Stimulated activated naive CD8-positive, alpha-beta T cell treated with anti-CD3 and anti-CD28 coated beads, Interleukin-15, amount 100 ng/mL, for 72 hours (primary cell): ENCODE data around the gene RAB26.
"Not testable (repeated sequence)": the region's sequence is repeated elsewhere in the genome, so short reads cannot be mapped to it uniquely, and the experiment has no call there.

ENCODE experiments used
- ATAC-seq: fragments of 150-1000 bp; cut with Tn5 transposase; 2 replicates; pipeline ENCODE4 v1.10.0; 2021; ENCODE audit warnings: mild to moderate bottlenecking, moderate library complexity
- DNase-seq, 2 donors: peaks; one replicate each; pipeline ENCODE4 v3.0.0; 2021 to 2022
- H3K27ac Mint-ChIP-seq, 2 donors: one replicate each; pipeline ENCODE4 v1.8.0; 2022; ENCODE audit warnings: mild to moderate bottlenecking in 2 of 2, mixed read lengths in 2 of 2, moderate library complexity in 2 of 2
- H3K27me3 Mint-ChIP-seq: one replicate; pipeline ENCODE4 v1.8.0; 2022; ENCODE audit warnings: mixed read lengths
- H3K4me1 Mint-ChIP-seq: one replicate; pipeline ENCODE4 v1.8.0; 2022; ENCODE audit warnings: mild to moderate bottlenecking, mixed read lengths
- H3K4me3 Mint-ChIP-seq, 2 donors: one replicate each; pipeline ENCODE4 v1.8.0; 2022; ENCODE audit warnings: mild to moderate bottlenecking in 2 of 2, mixed read lengths in 2 of 2, moderate library complexity in 1 of 2
- H3K9me3 Mint-ChIP-seq, 2 donors: one replicate each; pipeline ENCODE4 v1.8.0; 2022; ENCODE audit warnings: mixed read lengths in 2 of 2

Gene RAB26, protein sequence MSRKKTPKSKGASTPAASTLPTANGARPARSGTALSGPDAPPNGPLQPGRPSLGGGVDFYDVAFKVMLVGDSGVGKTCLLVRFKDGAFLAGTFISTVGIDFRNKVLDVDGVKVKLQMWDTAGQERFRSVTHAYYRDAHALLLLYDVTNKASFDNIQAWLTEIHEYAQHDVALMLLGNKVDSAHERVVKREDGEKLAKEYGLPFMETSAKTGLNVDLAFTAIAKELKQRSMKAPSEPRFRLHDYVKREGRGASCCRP

DNA sequence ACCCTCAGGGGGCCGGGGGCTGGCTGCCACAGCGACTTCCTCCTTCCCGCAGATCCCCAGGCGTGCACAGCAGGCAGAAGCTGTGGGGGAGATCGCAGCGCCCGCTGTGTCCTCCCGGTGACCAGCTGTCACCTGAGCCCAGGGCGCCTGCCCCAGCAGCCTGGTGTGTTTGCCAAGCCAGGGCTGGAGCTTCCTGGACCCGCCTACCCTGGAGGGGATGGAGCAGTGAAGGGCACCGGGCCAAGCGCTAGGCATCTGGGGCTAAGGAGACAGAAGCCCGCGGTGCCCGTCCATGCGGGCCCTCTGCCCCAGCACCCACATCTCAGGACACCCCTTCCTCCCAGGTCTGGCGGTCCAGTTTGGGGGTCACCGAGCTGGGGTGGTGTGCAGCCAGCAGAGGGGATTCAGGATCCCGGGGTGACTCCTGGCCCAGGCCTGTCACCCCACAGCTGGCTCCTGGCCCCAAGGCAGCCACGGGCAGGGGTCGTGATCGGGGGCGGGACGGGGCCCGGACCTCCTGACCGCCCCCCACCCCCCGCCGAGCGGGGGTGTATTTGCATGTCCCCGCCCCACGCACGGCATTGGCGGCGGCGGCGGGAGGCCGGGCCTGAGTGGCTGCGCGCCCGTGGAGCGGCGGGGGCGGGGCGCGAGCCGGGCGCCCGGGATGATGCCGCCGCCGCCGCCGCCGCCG lies at the start of gene RAB26:
TSS of gene RAB26 (plus strand) at position 645 of the 691 bp plus-strand sequence. CDS start 159 bp downstream, outside the sequence.
- Mint-ChIP-seq H3K4me3 (peak within 1 kb of the TSS; percentile 53 to 77), H3K9me3 (no peaks in the 10 kb centered on the region), H3K4me1 (peaks cover 54% of the 10 kb centered on the region), H3K27me3 (peaks cover 6% of the 10 kb centered on the region), H3K27ac (no peak within 1 kb of the TSS)
- ATAC-seq (peak; percentile 58), DNase-seq (peak in 1 of 2 donors; percentile 25)

DNA sequence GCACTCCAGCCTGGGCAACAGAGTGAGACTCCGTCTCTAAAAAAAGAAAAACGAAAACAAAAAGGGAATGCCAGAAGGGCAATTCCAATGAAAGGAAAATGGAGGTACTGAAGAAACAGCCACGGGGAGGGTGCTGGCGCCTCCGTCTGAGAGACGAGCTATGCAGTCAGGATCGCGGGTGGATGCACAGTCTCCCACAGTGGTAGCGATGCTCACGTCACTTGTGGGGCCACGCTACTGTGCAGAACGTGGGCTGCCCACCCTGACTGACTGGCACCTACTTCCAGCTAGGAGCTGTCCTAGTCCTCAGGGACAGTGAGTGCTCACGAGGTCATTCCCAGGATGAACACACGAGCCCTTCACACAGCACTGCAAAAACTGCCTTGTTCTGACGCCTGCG lies 46.8 kb upstream of the RAB26 start:
- not testable (repeated sequence) for H3K27ac Mint-ChIP-seq, DNase-seq, H3K4me1 Mint-ChIP-seq, H3K9me3 Mint-ChIP-seq, ATAC-seq, H3K4me3 Mint-ChIP-seq, H3K27me3 Mint-ChIP-seq

DNA sequence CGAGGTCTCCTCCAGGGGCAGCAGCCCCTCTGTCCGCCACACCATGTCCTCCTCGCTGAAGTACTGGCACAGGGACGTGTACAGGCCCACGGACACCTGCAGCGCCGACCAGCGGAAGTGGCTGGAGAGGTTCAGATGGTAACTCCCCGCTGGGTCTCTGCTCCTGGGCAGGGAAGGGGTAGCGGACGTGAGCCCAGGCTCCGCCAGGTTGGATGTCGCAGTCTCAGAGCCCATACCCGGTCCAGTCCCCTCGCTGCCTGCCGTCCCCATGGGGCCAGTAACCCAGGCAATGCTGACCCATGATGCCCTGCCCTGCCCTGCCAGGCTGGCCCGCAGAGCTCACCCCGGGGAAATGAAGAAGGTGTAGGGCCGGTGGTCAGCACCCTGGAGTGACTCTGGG lies 46.0 kb upstream of the RAB26 start:
- Mint-ChIP-seq H3K9me3 (no peaks in the 10 kb centered on the region), H3K4me1 (no peaks in the 10 kb centered on the region), H3K27ac (no peak overlapping the region), H3K27me3 (no peaks in the 10 kb centered on the region), H3K4me3 (no peak overlapping the region)
- no peak for DNase-seq
- ATAC-seq = no peak

DNA sequence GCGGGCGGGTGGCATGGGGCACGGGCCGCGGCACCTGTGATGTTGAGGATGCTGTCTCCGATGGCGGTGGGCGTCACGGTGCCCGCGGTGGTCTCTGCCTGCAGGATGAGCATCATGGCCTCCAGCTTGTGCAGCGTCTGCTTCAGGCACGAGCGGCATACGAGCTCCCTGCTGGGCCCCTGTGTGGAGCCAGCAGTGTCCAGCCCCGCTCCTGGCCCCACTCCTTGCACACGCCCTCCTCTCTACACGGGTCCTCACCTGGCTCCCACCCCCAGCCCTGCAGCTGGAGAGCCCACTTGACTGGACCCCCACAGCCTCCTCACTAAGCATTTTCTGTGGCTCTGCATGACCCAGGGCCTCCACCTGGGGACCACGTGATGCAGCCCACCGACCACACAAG lies 44.0 kb upstream of the RAB26 start:
- H3K27ac Mint-ChIP-seq, DNase-seq, H3K4me3 Mint-ChIP-seq, H3K9me3 Mint-ChIP-seq, H3K4me1 Mint-ChIP-seq, H3K27me3 Mint-ChIP-seq: not testable (repeated sequence)
- peak; percentile 59 for ATAC-seq

DNA sequence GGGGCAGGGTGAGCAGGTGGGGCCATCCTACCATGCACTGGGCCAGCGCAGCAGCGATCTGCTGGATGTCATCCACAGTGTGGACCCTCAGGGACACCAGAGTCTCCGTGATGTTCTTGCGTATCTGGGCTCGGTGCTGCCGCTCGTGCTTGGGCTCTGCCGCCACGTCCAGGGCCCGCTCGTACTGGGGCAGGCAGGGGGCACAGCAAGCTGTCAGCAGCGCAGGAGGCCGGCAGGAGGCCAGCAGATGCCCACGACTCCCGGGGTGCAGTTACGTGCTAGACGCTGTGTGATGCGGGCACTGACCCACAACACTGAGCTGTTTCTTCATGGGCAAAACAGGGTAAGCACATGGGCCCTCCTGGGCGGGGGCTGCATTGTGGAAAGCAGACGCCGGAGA lies 43.1 kb upstream of the RAB26 start:
- H3K4me3 Mint-ChIP-seq, H3K9me3 Mint-ChIP-seq, H3K27me3 Mint-ChIP-seq, H3K4me1 Mint-ChIP-seq, ATAC-seq, DNase-seq: not testable (repeated sequence)
- peak overlapping the region in 1 of 2 donors; percentile 92 for H3K27ac Mint-ChIP-seq

DNA sequence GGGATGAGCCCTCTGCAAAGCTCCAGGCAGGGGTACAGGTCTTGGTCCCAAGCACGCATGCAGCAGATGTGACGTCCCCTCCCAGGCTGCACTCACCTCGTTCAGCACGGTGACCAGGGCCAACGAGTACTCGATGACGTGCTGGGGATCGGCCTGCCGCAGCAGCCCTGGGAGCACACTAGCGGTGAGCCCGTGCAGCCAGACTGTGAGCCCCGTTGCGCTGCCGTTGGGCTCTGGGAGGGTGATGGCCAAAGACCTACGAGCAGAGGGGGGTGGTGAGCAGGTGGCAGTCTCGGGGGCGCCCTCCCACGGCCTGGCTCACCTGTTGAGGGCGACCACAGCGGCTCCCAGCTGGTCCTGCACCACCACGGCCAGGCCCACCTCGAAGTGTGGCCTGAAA lies 42.7 kb upstream of the RAB26 start:
- ATAC-seq, H3K4me3 Mint-ChIP-seq, H3K27ac Mint-ChIP-seq, DNase-seq, H3K9me3 Mint-ChIP-seq, H3K4me1 Mint-ChIP-seq, H3K27me3 Mint-ChIP-seq: not testable (repeated sequence)

DNA sequence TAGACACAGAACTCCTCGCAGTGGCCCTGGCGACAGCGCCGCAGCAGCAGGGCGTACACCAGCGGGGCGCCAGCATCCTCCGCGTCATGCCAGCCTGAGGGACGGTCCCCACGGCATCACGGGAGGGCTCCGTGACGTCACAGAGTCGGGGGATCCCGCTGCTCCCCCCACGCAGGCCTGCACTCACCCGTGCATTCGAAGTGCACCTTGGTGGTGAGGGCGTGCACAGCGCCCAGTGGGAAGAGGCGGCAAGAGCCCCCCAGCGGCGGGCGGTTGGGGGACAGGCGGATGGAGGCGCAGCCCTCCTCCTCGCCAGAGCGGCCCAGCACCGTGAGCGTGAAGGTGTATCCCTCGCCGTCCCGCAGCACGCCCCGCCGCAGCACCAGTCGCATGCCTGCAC lies 42.2 kb upstream of the RAB26 start:
- not testable (repeated sequence) for H3K4me3 Mint-ChIP-seq, H3K4me1 Mint-ChIP-seq, H3K27ac Mint-ChIP-seq, H3K9me3 Mint-ChIP-seq, H3K27me3 Mint-ChIP-seq, DNase-seq, ATAC-seq

DNA sequence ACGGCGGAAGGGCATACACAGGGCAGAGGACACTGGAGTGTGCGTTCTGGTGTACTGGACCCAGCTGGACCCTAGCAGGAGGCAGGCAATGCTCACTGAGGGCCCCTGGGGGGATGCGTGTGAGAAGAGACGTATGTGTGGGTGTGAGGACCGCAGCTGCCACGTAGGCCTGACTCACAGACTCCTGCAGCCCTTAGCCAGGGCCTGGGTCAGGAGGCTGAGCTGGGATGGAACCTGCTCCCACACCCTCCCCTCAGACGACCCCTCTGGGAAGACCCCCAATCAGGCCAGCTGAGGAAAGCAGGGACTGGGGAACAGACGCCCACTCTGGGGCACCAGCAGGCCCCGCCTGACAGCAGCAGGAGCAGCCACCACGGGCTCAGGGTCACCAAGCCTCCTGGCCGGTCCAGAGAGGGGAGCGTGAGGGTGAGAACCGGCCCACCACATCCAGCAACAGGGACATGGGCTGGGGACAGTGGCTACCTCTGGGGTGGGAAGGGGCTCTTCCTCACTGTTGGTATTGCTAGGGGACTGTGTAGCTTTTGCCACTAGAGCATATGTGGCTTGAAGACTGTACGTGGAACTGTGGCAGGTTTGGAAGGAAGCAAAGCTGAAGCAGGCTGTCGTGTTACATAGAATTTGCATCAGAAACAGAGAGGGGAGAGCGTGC lies 41.2 kb upstream of the RAB26 start:
- not testable (repeated sequence) for H3K9me3 Mint-ChIP-seq, H3K4me1 Mint-ChIP-seq, H3K4me3 Mint-ChIP-seq, H3K27me3 Mint-ChIP-seq, DNase-seq
- peak overlapping the region in 1 of 2 donors; percentile 59 for H3K27ac Mint-ChIP-seq
- ATAC-seq = peak; percentile 18

DNA sequence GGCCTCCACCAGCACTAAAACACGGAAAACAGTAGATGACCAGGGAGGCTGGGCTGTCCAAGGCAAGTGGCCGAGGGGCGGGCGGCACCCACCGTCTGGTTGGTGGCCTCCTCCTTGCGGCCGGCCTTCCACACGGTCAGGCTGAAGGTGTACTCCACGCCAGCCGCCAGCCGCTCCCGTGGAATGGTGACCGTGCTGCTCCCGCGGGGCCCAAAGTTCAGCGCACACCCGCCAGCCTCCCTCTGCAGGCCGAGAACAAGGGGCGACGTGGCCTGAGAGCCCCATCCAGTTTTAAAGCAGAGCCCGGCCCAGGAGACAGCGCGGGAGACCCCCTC lies 40.7 kb upstream of the RAB26 start:
- not testable (repeated sequence) for H3K9me3 Mint-ChIP-seq, H3K4me1 Mint-ChIP-seq, ATAC-seq, DNase-seq, H3K27ac Mint-ChIP-seq, H3K27me3 Mint-ChIP-seq, H3K4me3 Mint-ChIP-seq

DNA sequence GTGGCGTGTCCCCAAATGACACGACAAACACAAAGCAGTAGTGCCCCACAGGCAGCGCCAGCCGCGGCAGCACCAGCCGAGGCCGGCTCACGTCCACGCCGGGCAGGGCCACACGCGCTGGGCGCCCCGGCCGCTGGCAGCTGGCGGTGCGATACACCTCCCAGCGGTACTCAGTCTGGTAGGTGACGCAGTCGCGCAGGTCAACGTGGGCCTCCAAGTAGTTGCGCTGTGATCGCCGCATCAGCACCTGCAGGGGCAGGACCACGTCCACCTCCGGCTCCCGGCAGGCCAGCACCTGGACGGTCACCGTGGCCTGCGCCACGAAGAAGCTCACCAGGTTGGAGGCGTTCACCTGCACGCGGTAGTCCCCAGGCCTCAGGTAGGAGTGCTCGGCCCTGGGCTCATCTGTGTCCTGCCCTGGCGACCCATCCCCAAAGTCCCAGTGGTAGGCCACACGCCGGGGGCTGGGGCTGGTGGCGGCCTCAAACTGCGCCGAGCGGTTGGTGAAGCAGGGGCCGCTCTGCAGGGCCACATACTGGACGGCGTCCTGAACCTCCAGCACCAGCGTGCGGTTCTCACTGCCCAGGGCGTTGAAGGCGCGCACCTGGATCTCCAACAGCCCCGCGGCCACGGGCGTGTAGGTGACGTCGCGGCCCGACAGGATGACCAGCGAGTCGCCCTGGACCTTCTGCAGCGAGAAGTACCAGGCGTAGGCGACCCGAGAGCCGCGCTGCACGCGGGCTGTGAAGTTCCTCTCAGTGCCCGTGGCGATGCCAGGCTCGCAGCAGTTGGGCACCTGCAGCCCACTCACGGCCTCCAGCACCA lies 39.8 kb upstream of the RAB26 start:
- ATAC-seq = peak; percentile 5
- not testable (repeated sequence) for H3K4me1 Mint-ChIP-seq, H3K9me3 Mint-ChIP-seq, DNase-seq, H3K4me3 Mint-ChIP-seq, H3K27me3 Mint-ChIP-seq, H3K27ac Mint-ChIP-seq

DNA sequence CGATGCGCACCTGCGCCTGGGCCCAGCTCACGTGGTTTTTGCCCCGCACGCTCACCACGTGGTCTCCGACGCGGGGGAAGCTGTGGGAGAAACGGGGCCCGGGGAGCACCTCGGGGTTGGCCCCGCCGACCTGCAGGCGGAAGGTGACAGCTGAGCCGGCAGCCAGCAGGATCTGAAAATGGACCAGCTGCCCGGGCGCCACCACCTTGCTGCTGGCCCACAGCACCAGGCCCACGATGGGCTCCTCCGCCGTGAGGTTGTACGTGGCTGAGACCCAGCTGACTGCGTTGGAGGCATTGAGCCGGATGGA lies 39.2 kb upstream of the RAB26 start:
- H3K9me3 Mint-ChIP-seq, H3K27me3 Mint-ChIP-seq, H3K4me1 Mint-ChIP-seq, H3K4me3 Mint-ChIP-seq, DNase-seq, H3K27ac Mint-ChIP-seq, ATAC-seq: not testable (repeated sequence)

DNA sequence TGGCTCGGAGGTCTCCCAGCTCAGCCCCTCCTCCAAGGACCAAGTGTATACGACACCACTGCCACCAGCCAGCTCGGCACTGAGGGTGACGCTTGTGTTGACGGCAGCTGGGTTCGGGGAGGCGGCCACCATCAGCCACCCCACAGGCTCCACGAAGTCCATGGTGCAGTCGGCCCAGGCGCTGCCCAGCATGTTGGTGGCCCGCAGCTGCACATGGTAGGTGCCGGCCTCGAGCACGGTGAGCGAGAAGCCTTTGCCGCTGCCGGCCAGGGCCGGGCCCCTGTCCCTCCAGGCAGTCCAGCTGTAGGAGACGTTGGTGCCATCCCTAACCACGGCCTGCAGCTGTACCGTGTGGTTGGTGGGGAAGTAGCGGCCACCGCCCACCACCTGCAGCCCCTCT lies 38.6 kb upstream of the RAB26 start:
- DNase-seq, H3K27ac Mint-ChIP-seq, H3K4me1 Mint-ChIP-seq, ATAC-seq, H3K9me3 Mint-ChIP-seq, H3K27me3 Mint-ChIP-seq, H3K4me3 Mint-ChIP-seq: not testable (repeated sequence)

DNA sequence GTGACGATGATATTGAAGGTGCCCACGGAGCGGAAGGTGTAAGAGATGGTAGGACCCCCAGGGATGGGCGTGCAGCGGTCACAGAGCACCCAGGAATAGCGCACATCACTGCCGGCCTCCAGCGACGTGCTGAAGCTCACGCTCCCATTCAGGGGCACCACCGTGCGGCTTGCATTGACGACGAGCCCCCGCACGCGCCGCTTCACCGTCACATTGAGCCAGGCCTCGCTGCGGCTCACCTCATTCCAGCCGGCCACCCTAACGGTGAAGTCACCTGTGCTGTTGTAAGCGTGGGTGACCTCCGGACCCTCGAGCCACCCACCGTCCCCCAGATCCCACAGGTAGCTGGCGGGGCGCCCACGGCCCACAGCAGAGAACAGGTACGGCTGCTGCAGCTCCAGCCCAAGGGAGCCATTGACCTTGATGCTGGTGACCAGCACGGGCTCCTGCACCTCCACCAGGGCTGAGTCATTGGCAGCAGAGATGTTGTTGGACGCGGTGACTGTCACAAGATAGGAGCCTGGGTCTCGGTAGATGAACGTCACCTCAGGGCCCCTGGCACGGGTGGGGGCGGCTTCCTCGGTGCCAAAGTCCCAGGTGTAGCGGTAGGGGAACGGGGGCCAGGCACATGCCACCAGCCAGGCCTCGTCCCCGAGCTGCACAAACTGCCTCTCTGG lies 38.0 kb upstream of the RAB26 start:
- not testable (repeated sequence) for H3K27ac Mint-ChIP-seq, H3K4me1 Mint-ChIP-seq, ATAC-seq, H3K9me3 Mint-ChIP-seq, H3K27me3 Mint-ChIP-seq, H3K4me3 Mint-ChIP-seq, DNase-seq

DNA sequence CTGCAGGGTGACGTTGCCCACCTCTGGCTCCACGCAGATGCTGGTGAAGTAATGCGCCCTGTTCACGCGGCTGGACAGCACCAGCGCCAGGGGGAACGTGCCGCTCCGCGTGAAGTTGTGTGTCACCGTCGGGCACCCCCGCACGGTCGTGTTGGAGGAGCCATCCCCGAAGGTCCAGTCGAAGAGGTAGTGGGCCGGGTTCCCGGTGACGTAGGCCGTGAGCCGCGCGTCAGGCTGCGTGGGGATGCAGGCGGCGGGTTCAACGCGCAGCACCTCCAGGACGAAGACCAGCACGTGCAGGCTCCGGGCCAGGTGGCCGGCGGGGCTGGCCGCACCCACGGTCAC lies 37.4 kb upstream of the RAB26 start:
- DNase-seq, H3K4me3 Mint-ChIP-seq, H3K4me1 Mint-ChIP-seq, H3K9me3 Mint-ChIP-seq, H3K27ac Mint-ChIP-seq, H3K27me3 Mint-ChIP-seq: not testable (repeated sequence)
- ATAC-seq = peak; percentile 6

DNA sequence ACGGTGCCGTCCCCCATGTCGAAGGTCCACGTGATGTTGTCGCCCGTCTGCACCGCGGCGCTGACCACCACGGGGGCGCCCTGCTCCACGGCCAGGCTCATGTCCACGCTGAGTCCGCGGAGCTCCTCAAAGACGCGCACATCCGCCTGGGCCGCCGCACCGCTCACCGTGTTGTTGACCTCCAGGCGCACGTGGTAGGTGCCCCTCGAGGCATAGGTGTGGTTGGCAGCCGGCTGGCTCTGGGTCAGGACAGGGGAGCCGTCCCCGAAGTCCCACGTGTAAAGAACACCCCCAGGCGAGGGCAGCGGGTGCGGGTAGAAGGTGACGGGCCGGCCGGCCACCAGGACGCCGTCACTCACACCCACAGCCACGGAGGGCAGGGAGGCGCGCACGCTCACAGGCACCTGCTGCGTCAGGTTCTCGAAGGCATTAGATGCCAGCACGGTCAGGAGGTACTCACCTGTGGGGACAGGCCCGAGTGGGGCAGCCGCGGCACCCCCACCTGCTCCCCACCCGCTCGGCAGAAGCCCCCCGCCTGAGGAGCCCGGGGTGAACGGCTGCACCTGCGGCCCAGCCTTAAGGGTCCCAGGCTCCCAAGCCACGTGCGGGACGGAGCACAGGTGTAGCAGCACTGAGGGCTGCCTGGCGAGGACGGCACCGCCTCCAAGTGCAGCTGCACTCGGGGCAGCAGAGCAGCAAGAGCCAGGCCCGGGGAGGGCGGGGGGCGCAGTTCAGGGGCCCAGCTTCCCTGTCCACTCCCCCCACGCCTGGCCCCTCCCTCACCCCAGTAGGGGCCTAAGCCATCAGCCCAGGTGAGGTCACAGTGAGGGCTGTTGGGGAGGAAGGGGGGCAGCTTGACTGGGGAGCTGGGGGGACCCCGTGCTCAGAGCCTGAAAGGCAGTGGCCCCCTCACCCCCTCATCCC lies 36.8 kb upstream of the RAB26 start:
- H3K9me3 Mint-ChIP-seq, H3K4me3 Mint-ChIP-seq: not testable (repeated sequence)
- peak; percentile 24 for ATAC-seq

More for the DNA sequence above, 36.8 kb upstream of the RAB26 start:
- not testable (repeated sequence) for H3K27ac Mint-ChIP-seq, DNase-seq, H3K4me1 Mint-ChIP-seq, H3K27me3 Mint-ChIP-seq
